GM06990 (cell line): Measurements from ENCODE around the gene CYP11A1.

Experiments
- DNase-seq: peaks from one replicate; pipeline ENCODE4 v3.0.0-alpha.2; 2011; ENCODE audit not compliant: insufficient read length; ENCODE audit errors: extremely low read depth
- H3K27me3 ChIP-seq: replicated peaks from 2 replicates; pipeline ENCODE4 v1.6.0; 2011; ENCODE audit warnings: low read length; ENCODE audit not compliant: control insufficient read depth, insufficient read depth
- H3K36me3 ChIP-seq: 2 replicates; pipeline ENCODE4 v1.5.1; 2011; ENCODE audit warnings: low read length; ENCODE audit not compliant: control insufficient read depth, insufficient read depth
- H3K4me3 ChIP-seq: replicated peaks from 2 replicates; pipeline ENCODE4 v1.5.1; 2011; ENCODE audit warnings: low read depth, mild to moderate bottlenecking, control low read depth, low read length
- CTCF ChIP-seq: IDR thresholded peaks from 2 replicates; pipeline ENCODE4 v1.5.1; 2011; ENCODE audit warnings: low read length, control low read depth, mild to moderate bottlenecking, inconsistent platforms; ENCODE audit not compliant: insufficient read depth, poor library complexity, severe bottlenecking

The CYP11A1 gene

DNA sequence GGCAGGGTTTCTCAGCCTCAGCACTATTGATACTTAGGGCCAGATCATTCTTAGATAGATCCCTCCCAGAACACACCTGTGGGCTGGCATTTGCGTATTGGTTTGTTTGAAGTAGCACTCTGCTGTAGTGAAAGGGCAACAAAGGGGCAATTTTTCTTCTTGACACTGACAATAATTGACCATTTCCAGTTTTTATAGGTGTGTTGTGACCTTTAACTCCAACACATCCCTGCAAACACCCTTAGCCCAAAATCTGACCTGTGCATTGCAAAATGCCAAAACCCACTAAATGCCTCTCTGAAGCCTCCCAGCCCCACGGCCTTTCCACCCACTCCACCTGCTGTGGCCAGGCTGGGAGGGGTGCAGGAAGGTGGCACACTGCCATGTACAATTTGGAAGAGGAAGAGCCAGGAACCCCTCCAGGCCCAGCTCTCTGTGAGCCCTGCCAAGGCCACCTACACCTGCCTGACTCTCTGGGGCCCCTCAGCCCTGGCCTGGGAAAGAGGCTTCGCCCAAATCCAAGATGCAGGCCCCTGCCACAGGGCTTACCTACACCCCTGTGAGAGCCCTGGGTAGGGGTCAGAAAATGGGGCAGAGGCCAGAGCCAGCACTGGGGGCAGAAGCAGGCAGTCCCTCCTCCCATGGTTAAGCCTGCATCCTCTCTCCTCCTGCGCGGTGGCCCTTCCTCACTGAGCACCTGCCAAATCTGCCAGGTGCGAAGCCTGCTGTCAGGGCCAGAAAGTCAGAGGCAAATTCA is 9.6 kb upstream of the CYP11A1 start:
- H3K27me3 ChIP-seq: no peaks in the 10 kb centered on the region
- DNase-seq: no peak
- H3K36me3 ChIP-seq: no peaks in the 10 kb centered on the region
- no peak for TF ChIP-seq CTCF
- no peak overlapping the region for H3K4me3 ChIP-seq

DNA sequence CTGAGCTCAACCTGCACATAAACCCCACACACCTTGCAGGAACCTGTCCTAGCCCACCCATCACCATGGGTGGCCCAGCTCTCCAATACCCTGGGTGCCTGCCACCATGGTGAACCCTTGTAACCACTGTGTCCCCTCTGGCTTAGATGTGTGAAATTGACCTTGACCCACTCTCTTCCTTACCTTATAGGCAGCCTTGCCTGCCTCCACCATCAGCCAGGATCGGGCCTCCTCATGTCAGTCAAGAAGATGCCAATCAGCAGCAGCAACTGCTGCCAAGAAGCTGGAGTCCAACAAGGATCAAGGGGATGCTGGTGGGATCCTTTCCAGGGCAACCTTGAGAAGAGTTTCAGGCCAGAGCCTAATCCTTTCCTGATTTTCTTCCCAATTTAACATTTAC is 8.8 kb upstream of the CYP11A1 start:
- Histone ChIP-seq H3K4me3 (no peak overlapping the region), H3K27me3 (no peaks in the 10 kb centered on the region), H3K36me3 (no peaks in the 10 kb centered on the region)
- TF ChIP-seq CTCF: no peak
- no peak for DNase-seq

DNA sequence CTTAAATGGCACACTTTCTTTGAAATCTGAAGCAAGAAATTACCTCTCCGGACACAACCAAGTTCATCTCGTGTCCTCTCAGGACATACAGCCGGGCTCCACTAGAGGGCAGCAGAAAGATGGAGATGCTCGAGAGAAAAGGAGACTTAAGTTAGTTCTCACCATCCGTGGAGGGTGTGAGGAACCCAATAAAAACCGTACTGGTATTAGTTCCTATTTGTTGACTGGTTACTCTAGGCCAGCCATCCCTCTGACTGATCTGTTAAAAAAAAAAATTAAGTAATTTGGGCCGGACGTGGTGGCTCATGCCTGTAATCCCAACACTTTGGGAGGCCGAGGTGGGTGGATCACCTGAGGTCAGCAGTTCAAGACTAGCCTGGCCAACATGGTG is 7.9 kb upstream of the CYP11A1 start:
- no peaks in the 10 kb centered on the region for H3K27me3 ChIP-seq
- TF ChIP-seq CTCF: peak; percentile 91
- no peak for DNase-seq
- H3K36me3 ChIP-seq: no peaks in the 10 kb centered on the region
- no peak overlapping the region for H3K4me3 ChIP-seq

DNA sequence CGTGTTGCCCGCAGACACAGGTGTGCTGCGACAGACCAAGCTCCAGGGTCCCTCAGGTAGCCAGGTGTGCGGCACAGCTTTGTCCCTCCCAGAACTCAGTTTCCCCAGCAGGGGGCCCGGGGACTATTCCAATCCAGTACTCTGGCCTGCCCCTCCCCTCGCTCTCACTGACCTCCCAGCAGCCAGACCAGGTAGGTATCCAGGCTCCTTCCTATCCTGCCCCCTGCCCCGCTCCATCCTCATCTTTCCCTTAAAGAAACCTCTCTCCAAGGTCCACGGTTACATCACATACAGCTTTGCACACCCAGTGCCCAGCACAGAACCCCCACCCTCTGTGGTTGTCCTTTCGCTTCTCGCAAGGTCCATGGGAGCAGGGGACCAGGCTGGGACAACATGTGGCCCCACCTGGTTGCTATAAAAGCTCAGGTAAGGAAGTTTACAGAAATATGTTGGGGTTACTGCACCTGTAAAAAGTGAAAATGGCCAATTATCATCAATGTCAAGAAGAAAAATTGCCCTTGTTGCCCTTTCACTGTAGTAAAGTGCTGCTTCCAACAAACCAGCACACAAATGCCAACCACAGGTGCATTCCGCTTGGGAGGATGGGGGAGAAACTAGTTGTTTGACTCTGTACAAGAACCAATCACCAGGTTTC is 7.3 kb upstream of the CYP11A1 start:
- no peak for DNase-seq
- Histone ChIP-seq H3K4me3 (peak overlapping the region; percentile 51), H3K36me3 (no peaks in the 10 kb centered on the region), H3K27me3 (no peaks in the 10 kb centered on the region)
- TF ChIP-seq CTCF: peak; percentile 38

DNA sequence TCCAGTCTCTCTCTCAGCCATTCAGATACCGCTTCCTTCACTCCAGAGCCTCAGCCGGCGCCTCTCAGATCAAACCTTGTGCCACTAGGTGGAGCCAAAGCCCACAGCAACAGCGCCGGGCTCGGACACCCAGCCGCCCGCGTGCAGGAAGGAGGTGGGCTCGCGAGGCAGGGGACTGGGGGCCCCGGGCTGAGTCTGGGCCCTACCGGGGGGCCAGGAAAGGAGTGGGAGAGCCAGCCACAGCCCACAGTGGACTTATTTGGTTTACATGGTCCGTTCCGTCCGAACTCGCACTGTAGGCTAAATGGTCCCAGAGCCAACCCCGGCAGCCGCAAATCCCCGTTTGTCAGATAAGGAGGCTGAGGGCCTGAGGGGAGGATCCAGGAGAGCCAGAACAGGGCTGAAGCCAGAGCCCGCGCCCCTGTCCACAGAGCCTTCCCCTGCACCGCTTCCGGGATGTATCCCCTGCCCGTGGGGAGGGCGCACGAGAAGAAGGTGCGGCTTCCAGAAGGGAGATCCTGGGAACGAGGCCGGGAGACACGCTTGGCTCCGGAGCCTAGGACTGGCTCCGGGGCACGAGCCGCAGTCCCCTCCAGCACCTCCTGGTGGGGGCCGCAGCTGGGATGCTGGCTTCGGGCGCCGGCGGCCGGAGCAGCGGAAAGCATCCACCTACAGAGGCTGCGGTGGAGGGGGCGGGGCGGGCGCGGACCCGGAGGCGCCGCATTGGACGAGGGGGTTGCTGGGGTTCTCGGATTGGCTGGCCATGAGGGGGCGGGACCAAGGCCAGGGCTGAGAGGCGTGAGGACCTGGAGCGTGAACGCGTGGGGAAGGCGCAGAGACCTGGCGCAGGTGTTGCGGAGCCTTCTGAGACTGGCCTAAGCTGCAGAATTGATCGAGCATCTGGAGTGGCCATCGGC is 6.5 kb upstream of the CYP11A1 start:
- peak; percentile 96 for DNase-seq
- peak; percentile 91 for TF ChIP-seq CTCF
- Histone ChIP-seq H3K36me3 (no peaks in the 10 kb centered on the region), H3K27me3 (no peaks in the 10 kb centered on the region), H3K4me3 (peak overlapping the region; percentile 68)
